Stimulated activated CD4-positive, alpha-beta T cell treated with anti-CD3 and anti-CD28 coated beads, Interleukin-12 subunit alpha, Interleukin-12 subunit beta, amount 100 ng/mL, for 48 hours (primary cell): Measurements from ENCODE around the gene REXO5.

Source experiments
- DNase-seq, 3 donors: peaks; one replicate each; pipeline ENCODE4 v3.0.0-alpha.2; 2020; ENCODE audit warnings: low read depth in 2 of 3, low spot score in 1 of 3

Gene REXO5

DNA sequence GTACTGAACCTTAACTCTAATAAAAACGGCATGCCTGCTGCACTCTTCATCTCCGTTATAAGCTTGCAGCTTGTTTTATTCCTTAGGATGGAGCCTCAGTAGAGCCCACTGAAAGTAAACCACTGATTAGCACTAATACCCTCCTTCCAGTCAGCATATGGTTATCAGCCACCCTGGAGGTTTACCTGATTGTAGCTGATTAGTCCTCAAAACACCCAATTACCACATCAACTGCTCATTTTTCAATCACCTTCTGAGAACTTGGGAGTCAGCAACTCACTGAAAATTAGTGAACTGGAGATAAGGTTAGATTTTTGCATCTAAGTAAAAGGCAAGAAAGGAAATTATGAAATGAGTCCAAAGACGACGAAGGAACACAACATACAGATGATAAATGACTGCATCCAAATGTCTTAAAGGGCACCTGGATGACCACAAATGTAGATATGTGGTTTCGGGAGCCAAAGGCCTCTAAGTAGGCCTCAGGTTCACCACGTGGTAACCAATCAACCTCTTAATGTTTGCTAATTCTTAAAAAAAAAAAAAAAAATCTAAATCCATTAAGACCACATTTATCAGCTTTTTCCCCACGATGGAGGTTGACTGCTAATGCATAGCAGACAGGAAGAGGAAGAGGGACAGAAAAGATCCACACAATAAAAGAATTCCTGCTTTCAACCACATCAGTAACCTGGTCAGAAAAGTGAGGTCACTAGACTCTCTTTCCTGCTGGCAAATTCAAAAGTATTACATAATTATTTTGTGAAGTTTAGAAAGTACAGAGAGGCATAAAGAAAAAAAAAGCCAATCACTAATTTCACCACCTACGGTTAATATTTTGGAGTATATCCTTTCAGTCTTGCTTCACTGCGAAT, 65.9 kb downstream of the REXO5 start:
- no peak for DNase-seq

DNA sequence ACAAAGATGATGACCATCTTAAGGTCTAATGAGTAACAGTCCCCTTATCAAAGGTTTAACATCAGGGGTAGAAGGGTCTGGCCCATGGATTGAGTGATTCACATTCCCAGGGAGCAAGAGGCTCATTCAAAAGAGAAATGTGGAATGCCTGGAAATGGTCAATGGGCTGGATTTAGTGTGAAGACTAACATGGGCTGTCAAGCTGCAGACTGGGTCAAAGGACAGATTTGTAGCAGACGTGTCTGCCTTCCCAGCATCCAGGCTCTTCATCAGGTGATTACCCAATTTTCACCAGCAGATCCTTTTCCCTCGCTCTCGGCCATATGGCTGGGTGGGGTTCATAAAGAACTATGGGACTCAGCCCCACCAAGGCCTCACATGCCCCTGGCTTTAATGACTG, 67.0 kb downstream of the REXO5 start:
- DNase-seq: no peak

DNA sequence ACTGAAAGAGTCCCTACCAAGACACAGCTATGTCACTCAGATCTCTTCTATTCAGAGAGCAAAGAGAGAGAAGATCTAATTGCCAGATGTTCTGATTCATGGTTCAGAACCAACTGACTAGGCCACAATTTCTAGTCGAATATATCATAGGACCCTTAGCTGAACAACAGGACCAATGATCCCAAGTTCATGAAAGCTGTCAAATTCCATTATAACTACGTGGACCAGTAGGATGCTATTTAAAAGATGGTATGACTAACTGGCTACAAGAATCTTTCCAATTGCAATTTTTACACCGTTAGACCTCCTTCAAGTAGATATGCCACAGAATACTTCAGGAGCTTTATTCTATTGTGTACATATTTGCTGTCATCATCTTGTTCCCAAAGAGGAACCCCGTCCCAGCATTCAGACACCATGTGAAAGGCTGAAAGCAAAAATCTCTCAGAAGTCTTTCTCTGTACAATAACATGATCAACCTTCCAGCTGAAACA, 67.8 kb downstream of the REXO5 start:
- DNase-seq: no peak

- no peak for DNase-seq
These were observed 69.0 kb downstream of the REXO5 start for GRCh38 chr16:20875355-20875650.

GRCh38 chr16:20878682-20879147, 72.4 kb downstream of the REXO5 start:
- DNase-seq: no peak

GRCh38 chr16:20879175-20880040, 73.1 kb downstream of the REXO5 start:
- no peak for DNase-seq

DNA sequence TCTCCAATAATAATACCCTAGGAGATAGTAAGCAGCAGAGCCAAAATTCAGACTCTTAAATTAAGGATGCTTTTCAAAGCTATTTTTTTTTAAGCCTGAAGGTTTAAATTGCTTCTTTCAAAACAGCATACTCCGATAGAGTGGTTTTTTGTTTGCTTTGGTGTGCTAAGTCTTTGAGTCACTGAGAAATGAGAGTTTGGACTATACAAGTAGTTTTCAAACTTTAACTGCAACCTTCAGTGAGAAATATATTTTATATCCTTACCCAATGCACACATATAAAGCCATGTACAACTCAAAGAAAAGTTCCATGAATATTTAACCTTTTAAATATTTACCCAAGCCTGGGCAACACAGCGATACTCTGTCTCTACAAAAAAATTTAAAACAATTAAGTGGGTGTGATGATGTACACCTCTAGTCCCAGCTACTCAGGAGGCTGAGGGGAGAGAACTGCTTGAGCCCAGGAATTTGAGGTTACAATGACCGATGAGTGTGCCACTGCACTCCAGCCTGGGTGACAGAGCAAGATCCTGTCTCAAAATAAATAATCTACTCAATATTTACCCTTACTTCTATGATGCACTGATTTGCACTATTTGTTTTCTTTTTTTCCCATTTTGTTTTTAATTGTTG, 74.7 kb downstream of the REXO5 start:
- DNase-seq: no peak

GRCh38 chr16:20881503-20881878, 75.2 kb downstream of the REXO5 start:
- no peak for DNase-seq

GRCh38 chr16:20883554-20884239, 77.4 kb downstream of the REXO5 start:
- DNase-seq: no peak

GRCh38 chr16:20884240-20884556, 77.9 kb downstream of the REXO5 start:
- no peak for DNase-seq

- no peak for DNase-seq
These were observed 80.0 kb downstream of the REXO5 start for GRCh38 chr16:20886320-20886719.

DNA sequence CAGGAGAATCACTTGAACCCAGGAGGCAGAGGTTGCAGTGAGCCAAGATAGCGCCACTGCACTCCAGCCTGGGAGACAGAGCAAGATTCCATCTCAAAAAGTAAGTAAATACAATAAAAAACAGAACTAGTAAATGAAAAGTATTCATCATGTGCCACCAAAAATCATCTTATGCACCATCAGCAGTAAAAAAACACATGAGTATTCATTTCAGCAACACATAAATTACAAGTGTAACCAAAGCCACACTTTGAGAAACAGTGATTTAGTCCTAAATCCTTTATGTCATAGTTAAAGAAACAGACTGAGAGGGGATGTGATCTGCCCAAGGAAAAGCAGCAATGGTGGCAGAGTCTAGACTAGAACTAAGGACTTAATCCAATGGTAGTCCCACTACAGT, 80.9 kb downstream of the REXO5 start:
- no peak for DNase-seq

DNA sequence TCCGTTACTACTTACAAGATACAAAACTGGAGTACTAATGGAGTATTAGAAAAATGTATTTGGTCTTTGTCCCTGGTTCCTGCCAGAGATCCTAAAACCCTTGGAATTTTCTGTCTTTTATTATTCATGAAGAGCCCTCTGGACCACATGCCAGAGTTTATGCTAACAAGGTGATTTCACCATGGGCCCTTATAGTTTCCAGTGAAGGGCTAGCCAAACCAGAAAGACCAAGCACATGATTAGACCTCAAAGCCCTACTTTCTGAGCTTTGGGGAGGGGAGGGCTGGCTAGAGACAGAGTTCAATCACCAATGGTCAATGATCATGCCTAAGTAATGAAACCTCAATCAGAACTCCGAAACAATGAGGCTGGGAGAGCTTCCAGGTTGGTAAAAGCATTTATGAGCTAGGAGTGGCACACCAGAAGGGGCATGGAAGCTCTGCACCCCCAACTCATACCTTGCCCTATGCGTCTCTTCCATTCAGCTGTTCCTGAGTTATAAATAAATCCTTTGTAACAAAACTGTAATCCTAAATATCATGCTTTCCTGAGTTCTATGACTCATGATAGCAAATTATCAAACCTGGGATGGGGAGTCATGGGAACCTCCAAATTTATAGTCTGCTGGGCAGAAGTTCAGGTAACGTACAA, 83.4 kb downstream of the REXO5 start:
- no peak for DNase-seq

GRCh38 chr16:20894388-20894787, 88.1 kb downstream of the REXO5 start:
- no peak for DNase-seq

DNA sequence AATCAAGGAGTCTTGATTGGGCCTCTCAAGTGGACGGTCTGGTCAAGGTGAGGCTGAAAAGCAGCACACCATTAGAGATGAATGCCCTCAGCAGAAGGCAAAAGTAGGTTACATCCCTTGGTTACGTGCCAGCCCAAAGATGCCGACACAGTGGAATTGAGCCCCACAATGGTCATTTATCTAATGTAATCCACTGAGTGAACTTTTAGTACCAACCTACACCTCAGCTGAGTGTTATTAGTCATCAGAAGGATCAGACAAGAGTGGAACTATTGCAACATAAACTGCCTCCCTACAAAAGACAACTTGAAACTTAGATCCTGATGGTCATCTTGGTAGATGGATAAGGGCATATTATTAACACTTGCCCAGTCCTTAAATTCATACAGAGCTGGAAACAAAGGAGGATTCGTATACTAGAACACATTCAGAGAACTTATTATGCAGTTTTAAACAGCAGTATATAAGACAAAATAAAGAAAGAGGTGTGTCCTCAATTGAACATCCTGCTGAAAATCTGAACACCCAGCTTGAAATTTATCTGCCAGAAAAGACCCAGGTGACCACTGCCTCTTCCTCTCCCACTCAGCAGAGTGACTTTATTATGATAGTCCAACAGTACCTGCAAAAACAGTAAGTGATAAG, 91.0 kb downstream of the REXO5 start:
- DNase-seq: no peak

DNA sequence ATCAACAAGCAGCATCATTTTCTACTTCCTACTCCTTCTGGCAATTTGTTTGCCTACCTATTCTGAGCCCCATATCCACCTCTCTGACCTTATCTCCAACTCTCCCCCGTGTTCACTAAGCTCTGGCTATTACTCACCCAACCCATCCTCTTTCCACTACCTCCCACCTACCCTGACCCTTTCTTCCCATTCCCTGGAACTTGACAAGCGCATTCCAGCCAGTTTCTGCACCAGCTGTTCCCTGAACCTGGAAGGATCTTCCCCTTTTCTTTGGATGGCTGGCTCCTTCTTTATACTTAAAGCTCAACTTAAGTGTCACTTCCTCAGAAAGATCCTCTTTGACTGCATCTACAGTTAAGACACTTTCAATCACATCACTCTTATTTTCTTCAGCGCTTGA, 91.6 kb downstream of the REXO5 start:
- no peak for DNase-seq

DNA sequence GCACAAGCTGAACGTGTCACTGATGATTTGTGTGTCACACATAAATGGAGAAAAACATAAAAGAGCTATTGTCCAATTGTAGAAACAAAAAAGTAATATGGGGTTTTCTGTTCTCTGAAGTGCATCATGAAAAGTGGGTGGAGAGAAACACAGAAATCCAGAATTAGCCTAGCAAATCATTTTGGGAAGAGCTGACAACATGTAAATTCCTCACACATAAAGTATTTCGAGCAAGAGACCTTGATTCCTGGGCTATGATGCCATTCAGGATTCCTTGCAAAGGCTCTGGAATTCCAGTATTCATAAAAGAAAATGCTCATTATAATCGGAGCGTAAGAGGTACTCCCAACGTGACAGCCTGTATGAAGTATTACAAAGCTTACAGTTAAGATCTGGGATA, 92.7 kb downstream of the REXO5 start:
- DNase-seq: no peak
